GM12892 (cell line): ENCODE measurements around the gene ERG.

Experiments used
- DNase-seq: peaks from one replicate; pipeline ENCODE4 v3.0.0; 2011; ENCODE audit not compliant: insufficient read length
- FAIRE-seq: peaks from 2 replicates; lab custom pipeline; 2011; peaks lifted over from hg19 to GRCh38; lab: Jason Lieb, UNC
- POLR2A ChIP-seq: IDR thresholded peaks from 2 replicates; pipeline ENCODE4 v1.6.1; 2011; ENCODE audit warnings: low read depth, low read length, control low read depth
- POLR2AphosphoS5 ChIP-seq: IDR thresholded peaks from 2 replicates; pipeline ENCODE4 v1.6.1; 2011; ENCODE audit warnings: low read depth, low read length, control low read depth
- TAF1 ChIP-seq: IDR thresholded peaks from 2 replicates; pipeline ENCODE4 v1.6.1; 2011; ENCODE audit warnings: low read depth, mild to moderate bottlenecking, control low read depth, low read length, borderline replicate concordance

ERG gene

DNA sequence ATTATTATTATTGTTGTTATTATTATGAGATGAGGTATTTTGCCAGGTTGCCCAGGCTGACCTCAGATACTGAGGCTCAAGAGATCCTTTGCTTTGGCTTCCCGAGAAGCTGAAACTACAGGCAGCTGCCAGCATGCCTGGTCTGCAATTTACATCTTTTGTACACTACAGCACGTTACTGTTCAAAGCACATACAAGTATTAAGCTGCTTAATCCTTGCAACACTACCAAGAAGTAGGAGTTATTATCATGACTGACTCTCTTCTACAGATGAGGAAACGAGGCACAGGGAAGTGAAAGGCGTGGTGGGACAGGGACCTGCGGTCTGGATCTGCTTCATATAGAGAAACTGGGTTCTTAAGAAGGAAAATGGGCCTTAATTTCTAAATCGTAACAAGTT lies 11.6 kb downstream of the ERG start:
- TF ChIP-seq TAF1 (no peak), POLR2A (no peak), POLR2AphosphoS5 (no peak)
- FAIRE-seq (no peak), DNase-seq (no peak)

- no peak for TF ChIP-seq POLR2AphosphoS5
- TF ChIP-seq TAF1: no peak
- DNase-seq (no peak), FAIRE-seq (no peak)
These were observed 12.1 kb downstream of the ERG start for GRCh38 chr21:38486221-38486620.

- DNase-seq: no peak
- TF ChIP-seq POLR2A: no peak
- no peak for TF ChIP-seq POLR2AphosphoS5
- no peak for TF ChIP-seq TAF1
- FAIRE-seq: no peak
These were observed 18.4 kb downstream of the ERG start for GRCh38 chr21:38479641-38480525.

GRCh38 chr21:38478782-38479181 lies 19.5 kb downstream of the ERG start:
- FAIRE-seq (no peak), DNase-seq (no peak)
- no peak for TF ChIP-seq POLR2AphosphoS5
- TF ChIP-seq TAF1: no peak
- no peak for TF ChIP-seq POLR2A

- no peak for TF ChIP-seq TAF1
- TF ChIP-seq POLR2A: no peak
- TF ChIP-seq POLR2AphosphoS5: no peak
- DNase-seq: no peak
- FAIRE-seq: no peak
These were observed 21.1 kb downstream of the ERG start for GRCh38 chr21:38477226-38477625.

DNA sequence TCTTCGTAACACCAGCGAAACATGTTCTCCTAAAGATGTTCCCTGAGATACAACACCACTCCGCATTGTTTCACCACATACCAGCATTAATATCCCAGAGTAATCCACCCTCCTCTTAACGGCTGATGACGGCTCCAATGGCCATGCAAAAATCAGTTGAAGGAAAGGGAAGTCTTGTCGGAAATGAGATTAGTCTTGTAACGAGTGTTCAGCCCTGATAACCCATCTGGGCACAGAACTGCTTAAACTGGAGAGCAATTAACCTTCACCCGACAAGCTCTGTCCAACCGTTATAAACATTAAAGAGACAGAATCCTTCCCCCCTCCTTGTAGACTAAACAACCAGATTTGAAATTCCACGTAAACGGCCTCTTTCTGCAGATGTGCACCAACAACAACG lies 21.9 kb downstream of the ERG start:
- FAIRE-seq (no peak), DNase-seq (no peak)

DNA sequence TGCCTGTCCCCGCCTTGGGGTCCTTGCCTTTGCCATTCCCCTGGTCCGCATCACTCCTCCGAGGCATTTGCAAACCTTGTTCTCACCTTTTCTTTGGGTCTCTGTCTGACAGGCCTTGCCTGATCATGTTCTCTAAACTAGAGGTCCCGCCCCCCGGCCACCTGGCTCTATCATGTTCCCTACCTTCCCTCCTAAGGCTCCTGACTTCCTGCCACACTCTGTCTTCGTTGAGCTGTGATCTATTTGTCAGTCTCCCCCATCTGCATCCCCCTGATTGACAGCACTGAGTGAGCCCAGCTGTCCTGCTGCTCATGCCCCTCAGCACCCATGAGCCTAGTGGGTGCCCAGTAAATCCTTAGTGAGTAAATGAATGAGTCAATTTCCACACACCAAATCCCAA lies 22.8 kb downstream of the ERG start:
- TF ChIP-seq POLR2AphosphoS5 (no peak), POLR2A (no peak), TAF1 (no peak)
- DNase-seq (no peak), FAIRE-seq (no peak)

More for the DNA sequence above, 21.9 kb downstream of the ERG start:
- TF ChIP-seq TAF1: no peak

GRCh38 chr21:38474796-38475195 lies 23.5 kb downstream of the ERG start:
- no peak for FAIRE-seq
- TF ChIP-seq POLR2A (no peak), TAF1 (no peak), POLR2AphosphoS5 (no peak)
- no peak for DNase-seq

GRCh38 chr21:38474124-38474523 lies 24.2 kb downstream of the ERG start:
- DNase-seq (no peak), FAIRE-seq (no peak)
- TF ChIP-seq POLR2AphosphoS5 (no peak), TAF1 (no peak), POLR2A (no peak)

DNA sequence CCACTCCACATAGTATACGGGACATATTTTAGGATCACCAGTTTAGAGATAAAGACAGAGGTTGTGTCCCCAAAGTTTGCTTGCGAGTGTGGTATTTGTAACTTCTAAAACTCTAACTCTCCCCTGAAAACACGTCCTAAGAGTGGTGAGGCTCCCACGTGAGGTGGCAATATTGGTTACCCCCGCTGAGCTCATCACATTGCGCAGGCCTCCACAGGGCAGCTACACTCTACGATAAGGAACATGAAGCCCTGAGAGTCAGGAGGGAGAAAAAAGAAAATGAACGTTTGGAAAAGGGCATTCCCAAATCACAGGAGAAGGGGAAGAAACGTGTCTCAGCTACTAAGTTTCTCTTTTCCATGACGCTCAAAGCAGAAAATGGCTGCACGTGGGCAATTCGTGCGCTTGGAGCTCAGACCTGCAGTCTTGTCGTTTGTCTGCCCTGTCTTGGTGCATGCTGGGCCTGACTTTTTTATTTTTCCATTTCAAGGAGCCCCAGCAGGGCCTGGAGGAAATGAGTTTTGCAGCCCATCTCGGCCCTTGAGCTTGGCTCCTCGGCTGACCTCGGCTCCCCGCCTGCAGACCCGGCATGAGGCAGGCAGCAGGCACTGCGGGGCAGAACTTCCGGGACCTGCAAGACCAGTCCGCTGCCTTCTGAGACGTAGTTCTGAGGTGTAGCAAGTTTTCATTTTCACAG lies 25.7 kb downstream of the ERG start:
- FAIRE-seq (no peak), DNase-seq (no peak)
- no peak for TF ChIP-seq POLR2AphosphoS5
- no peak for TF ChIP-seq POLR2A
- TF ChIP-seq TAF1: no peak

DNA sequence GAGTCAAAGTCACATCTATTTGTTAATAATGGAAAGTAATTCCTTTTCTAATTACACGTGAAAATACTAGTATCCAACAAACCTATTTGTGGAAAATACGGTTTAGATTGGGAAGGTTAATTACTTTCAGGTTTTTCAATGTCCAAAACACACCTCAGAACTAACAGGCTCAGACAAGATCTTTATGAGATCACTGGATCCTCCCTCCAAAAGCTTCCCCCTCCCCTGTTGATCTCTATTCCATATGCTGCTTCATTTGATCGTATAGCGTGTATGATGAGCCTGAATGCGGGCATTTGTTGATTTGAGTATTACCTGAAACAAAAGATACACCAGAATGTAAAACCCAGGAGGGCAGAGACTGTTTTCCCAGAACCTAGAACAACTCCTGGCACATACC lies 26.5 kb downstream of the ERG start:
- no peak for FAIRE-seq
- no peak for TF ChIP-seq POLR2AphosphoS5
- TF ChIP-seq POLR2A: no peak
- no peak for TF ChIP-seq TAF1

GRCh38 chr21:38470755-38471154 lies 27.5 kb downstream of the ERG start:
- DNase-seq: no peak
- TF ChIP-seq POLR2A (no peak), POLR2AphosphoS5 (no peak), TAF1 (no peak)
- no peak for FAIRE-seq

More for the DNA sequence above, 26.5 kb downstream of the ERG start:
- DNase-seq: no peak

DNA sequence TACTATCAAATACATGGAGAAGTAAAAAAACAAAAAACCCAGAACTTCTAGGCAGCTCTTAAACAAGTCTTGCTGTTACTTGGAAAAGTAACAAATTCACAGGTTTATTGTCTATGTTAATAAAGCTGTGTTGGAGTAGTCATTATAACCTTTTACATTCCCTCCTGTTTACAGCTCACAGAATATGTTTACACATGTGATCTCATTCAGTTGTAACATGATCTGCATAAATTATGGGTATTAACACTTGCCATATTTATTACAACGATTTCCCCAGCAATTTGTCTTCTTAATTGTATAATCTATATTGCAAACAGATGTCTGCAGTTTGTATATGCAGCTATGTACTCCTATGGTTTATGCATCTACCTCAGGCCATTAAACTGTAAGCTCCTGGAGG lies 28.6 kb downstream of the ERG start:
- no peak for FAIRE-seq
- no peak for TF ChIP-seq TAF1
- TF ChIP-seq POLR2A: no peak
- no peak for TF ChIP-seq POLR2AphosphoS5
- DNase-seq: no peak
